MCF 10A (cell line): ENCODE measurements around the gene ARHGEF16. TPM values are rescaled to one million over a fixed set of nuclear protein-coding genes. Genes with fewer than 3 reads are reported as not detected.

Experiments
- BruUV-seq: library from RNA; stranded (reverse); fragments of 400-500 nt; replicated peaks from 2 replicates; lab custom pipeline; 2021; lab: Mats Ljungman, UMichigan
- CTCF ChIA-PET: fragments of 300-600 bp; sonication (Branson Sonifier 250); formaldehyde crosslinking; extraction: SDS; loops from one replicate; lab custom pipeline; 2021; ENCODE audit warnings: antibody characterized with exemption, inconsistent platforms; lab: Yijun Ruan, JAX
- POLR2A ChIA-PET: fragments of 300-600, 350-650 bp; sonication (Branson Sonifier 250); formaldehyde crosslinking; extraction: SDS; loops from one replicate; lab custom pipeline; 2020; ENCODE audit warnings: antibody characterized with exemption, inconsistent platforms; lab: Yijun Ruan, JAX
- DNase-seq: peaks from one replicate; pipeline ENCODE4 v3.0.0-alpha.2; 2018; ENCODE audit not compliant: unreplicated experiment
- H3K27ac Mint-ChIP-seq: one replicate; pipeline ENCODE4 v1.8.0; 2022; ENCODE audit warnings: mild to moderate bottlenecking, low read depth, mixed read lengths; ENCODE audit not compliant: unreplicated experiment
- H3K27me3 Mint-ChIP-seq: one replicate; pipeline ENCODE4 v1.8.0; 2022; ENCODE audit warnings: mixed read lengths; ENCODE audit not compliant: insufficient read depth, unreplicated experiment
- H3K36me3 Mint-ChIP-seq: one replicate; pipeline ENCODE4 v1.8.0; 2022; ENCODE audit warnings: mild to moderate bottlenecking, moderate library complexity, mixed read lengths; ENCODE audit not compliant: insufficient read depth, unreplicated experiment
- H3K4me1 Mint-ChIP-seq: one replicate; pipeline ENCODE4 v1.8.0; 2022; ENCODE audit warnings: mixed read lengths; ENCODE audit not compliant: insufficient read depth, unreplicated experiment
- H3K4me3 Mint-ChIP-seq: one replicate; pipeline ENCODE4 v1.8.0; 2022; ENCODE audit warnings: mild to moderate bottlenecking, moderate library complexity, mixed read lengths; ENCODE audit not compliant: unreplicated experiment
- H3K9me3 Mint-ChIP-seq: one replicate; pipeline ENCODE4 v1.8.0; 2022; ENCODE audit warnings: mixed read lengths; ENCODE audit not compliant: unreplicated experiment
- CTCF ChIP-seq: fragments of 200-600 bp; IDR thresholded peaks from one replicate; pipeline ENCODE4 v1.8.0; 2022; ENCODE audit warnings: antibody characterized with exemption, mild to moderate bottlenecking; ENCODE audit not compliant: unreplicated experiment
- intact Hi-C: fragments of 100-400 bp; cut with micrococcal nuclease; formaldehyde crosslinking; loops from 2 replicates; pipeline ENCODE4 v1.14.1; 2022
- total RNA-seq: library from RNA; stranded (reverse); gene quantifications from 2 replicates; pipeline ENCODE4 v1.2.3, GENCODE V29; 2022

ARHGEF16 gene
- total RNA-seq, 1 experiment from 2014 or later, result 8.6 TPM

- DNase-seq, result no peak
- Mint-ChIP-seq H3K36me3 (no peaks in the 10 kb centered on the region), H3K4me1 (no peaks in the 10 kb centered on the region), H3K9me3 (no peaks in the 10 kb centered on the region), H3K27me3 (no peaks in the 10 kb centered on the region), H3K27ac (no peak overlapping the region), H3K4me3 (no peak overlapping the region)
- ChIA-PET CTCF (interaction anchor here (0.6 to 5.0 kb wide), 6 partner anchors 10 to 307 kb away, joined by 3 to 63 read pairs (median 7); no protein-coding TSS in a partner anchor), POLR2A (no interaction called here)
- intact Hi-C loops, result loop anchor here (10.0 kb wide), 1 partner anchor 69 kb away; no protein-coding TSS in a partner anchor
- BruUV-seq, result no TSS peak
- no peak for TF ChIP-seq CTCF
These were observed 41.6 kb downstream of the ARHGEF16 start for GRCh38 chr1:3495776-3496745.

GRCh38 chr1:3496916-3497315, 42.5 kb downstream of the ARHGEF16 start:
- TF ChIP-seq CTCF, result no peak
- BruUV-seq, result no TSS peak
- Mint-ChIP-seq H3K4me1 (no peaks in the 10 kb centered on the region), H3K36me3 (no peaks in the 10 kb centered on the region), H3K9me3 (no peaks in the 10 kb centered on the region), H3K27me3 (no peaks in the 10 kb centered on the region), H3K4me3 (no peak overlapping the region), H3K27ac (no peak overlapping the region)
- ChIA-PET POLR2A (no interaction called here), CTCF (interaction anchor here (0.6 to 2.3 kb wide), 3 partner anchors 44 to 118 kb away, joined by 5 to 10 read pairs (median 9); no protein-coding TSS in a partner anchor)
- intact Hi-C loops, result loop anchor here (10.0 kb wide), 1 partner anchor 68 kb away; no protein-coding TSS in a partner anchor
- no peak for DNase-seq

- H3K9me3 Mint-ChIP-seq, result no peaks in the 10 kb centered on the region
- no peaks in the 10 kb centered on the region for H3K4me1 Mint-ChIP-seq
- no TSS peak for BruUV-seq
- no peak overlapping the region for H3K4me3 Mint-ChIP-seq
- intact Hi-C loops, result loop anchor here (10.0 kb wide), 1 partner anchor 67 kb away; no protein-coding TSS in a partner anchor
- ChIA-PET POLR2A (no interaction called here), CTCF (interaction anchor here (0.6 to 2.3 kb wide), 4 partner anchors 44 to 118 kb away, joined by 3 to 10 read pairs (median 7); no protein-coding TSS in a partner anchor)
- no peak overlapping the region for H3K27ac Mint-ChIP-seq
- peaks cover 1% of the 10 kb centered on the region for H3K36me3 Mint-ChIP-seq
- no peak for DNase-seq
- no peaks in the 10 kb centered on the region for H3K27me3 Mint-ChIP-seq
- no peak for TF ChIP-seq CTCF
These were observed 43.1 kb downstream of the ARHGEF16 start for GRCh38 chr1:3497521-3497920.
